Right cardiac atrium (tissue), 5 donors: ENCODE results near the gene COASY. TPM values are rescaled to one million over a fixed set of nuclear protein-coding genes. Genes with fewer than 3 reads are reported as not detected.

Source experiments
- microRNA-seq, 2 donors: library from miRNA; unstranded; fragments of <30 nt; microRNA quantifications; one replicate each; pipeline ENCODE4 v1.2.0, GENCODE V29; 2020 to 2021
- polyA plus RNA-seq: library from polyadenylated mRNA; stranded (reverse); fragments of 200-250 nt; gene quantifications from one replicate; pipeline ENCODE4 v1.2.3, GENCODE V29; 2013
- total RNA-seq, 4 donors: library from RNA; stranded (reverse); fragmentation: NEBNext Ultra II Directional; extraction: Animal tissue kit (Norgen Biotek cat#: 25700); gene quantifications; one replicate each; pipeline ENCODE4 v1.2.1, GENCODE V29; 2021
- donor health status: healthy with polysubstance abuse.
- donor health status: DM: no; HTN: yes; CAD: no.
- donor health status: DM: no; HTN: no; CAD: no.
- donor health status: DM: no; HTN: yes; CAD: no; lungs with severe emphysema.
- donor health status: DM: yes; HTN: yes; CAD: no.

COASY gene
- total and polyA plus RNA-seq, 5 donors: 30.2 to 45.5 (median 39.7) TPM

Small RNA genes within 50 kb of the gene (microRNA-seq; reads per million reads assigned to microRNA genes)
- gene MIR5010: 0.54 to 5.0 reads per million in 2 donors

Other genes starting within 250 kb of the COASY start
- 100 to 1,000 TPM; 100 to 192 (median 105) TPM for gene STAT3, start 173.7 kb upstream of the COASY start, total RNA-seq
- gene STAT3, start 173.7 kb upstream of the COASY start, polyA plus RNA-seq: 46.9 TPM
- gene CAVIN1, start 138.9 kb upstream of the COASY start, total RNA-seq: 100 to 1,000 TPM; 173 to 256 (median 203) TPM
- gene CAVIN1, start 138.9 kb upstream of the COASY start, polyA plus RNA-seq: 153 TPM
- 10 to 100 TPM; 42.1 to 57.7 (median 48.8) TPM for gene ATP6V0A1, start 103.3 kb upstream of the COASY start, total RNA-seq
- gene ATP6V0A1, start 103.3 kb upstream of the COASY start, polyA plus RNA-seq: 33.4 TPM
- gene NAGLU, start 25.9 kb upstream of the COASY start, total RNA-seq: 10 to 100 TPM; 11.3 to 18.8 (median 15.0) TPM
- 13.7 TPM for gene NAGLU, start 25.9 kb upstream of the COASY start, polyA plus RNA-seq
- 1 to 10 TPM; 1.2 to 1.6 (median 1.4) TPM for gene HSD17B1, start 9.2 kb upstream of the COASY start, total RNA-seq
- 2.5 TPM for gene HSD17B1, start 9.2 kb upstream of the COASY start, polyA plus RNA-seq
- gene MLX, start 5.0 kb downstream of the COASY start, total RNA-seq: 10 to 100 TPM; 46.9 to 63.8 (median 54.2) TPM
- 65.0 TPM for gene MLX, start 5.0 kb downstream of the COASY start, polyA plus RNA-seq
- 1 to 10 TPM; 1.4 to 3.3 (median 2.5) TPM for gene PSMC3IP, start 15.6 kb downstream of the COASY start, total RNA-seq
- gene PSMC3IP, start 15.6 kb downstream of the COASY start, polyA plus RNA-seq: 2.2 TPM
- 10 to 100 TPM; 23.9 to 27.0 (median 25.5) TPM for gene RETREG3, start 47.2 kb downstream of the COASY start, total RNA-seq
- gene RETREG3, start 47.2 kb downstream of the COASY start, polyA plus RNA-seq: 13.0 TPM
- 10 to 100 TPM; 34.3 to 60.7 (median 46.0) TPM for gene TUBG1, start 47.5 kb downstream of the COASY start, total RNA-seq
- gene TUBG1, start 47.5 kb downstream of the COASY start, polyA plus RNA-seq: 48.9 TPM
- 10 to 100 TPM; 11.6 to 21.3 (median 18.4) TPM for gene TUBG2, start 97.1 kb downstream of the COASY start, total RNA-seq
- 19.8 TPM for gene TUBG2, start 97.1 kb downstream of the COASY start, polyA plus RNA-seq
- gene PLEKHH3, start 114.8 kb downstream of the COASY start, total RNA-seq: 10 to 100 TPM; 14.4 to 30.8 (median 23.9) TPM
- 23.0 TPM for gene PLEKHH3, start 114.8 kb downstream of the COASY start, polyA plus RNA-seq
- gene CCR10, start 119.7 kb downstream of the COASY start, total RNA-seq: 1 to 10 TPM; 1.8 to 2.9 (median 2.5) TPM
- gene CCR10, start 119.7 kb downstream of the COASY start, polyA plus RNA-seq: 2.6 TPM
- 1 to 10 TPM; 4.6 to 9.9 (median 7.1) TPM for gene CNTNAP1, start 120.4 kb downstream of the COASY start, total RNA-seq
- 4.6 TPM for gene CNTNAP1, start 120.4 kb downstream of the COASY start, polyA plus RNA-seq
- gene EZH1, start 182.9 kb downstream of the COASY start, total RNA-seq: 10 to 100 TPM; 32.4 to 53.2 (median 43.6) TPM
- 22.5 TPM for gene EZH1, start 182.9 kb downstream of the COASY start, polyA plus RNA-seq
- gene RAMP2, start 199.1 kb downstream of the COASY start, total RNA-seq: 10 to 100 TPM; 29.2 to 45.9 (median 40.9) TPM
- 73.5 TPM for gene RAMP2, start 199.1 kb downstream of the COASY start, polyA plus RNA-seq
- 10 to 100 TPM; 32.0 to 37.7 (median 33.0) TPM for gene VPS25, start 211.3 kb downstream of the COASY start, total RNA-seq
- gene VPS25, start 211.3 kb downstream of the COASY start, polyA plus RNA-seq: 42.7 TPM
- gene WNK4, start 218.5 kb downstream of the COASY start, total RNA-seq: not detected
- gene WNK4, start 218.5 kb downstream of the COASY start, polyA plus RNA-seq: 0.05 TPM
- gene COA3, start 236.6 kb downstream of the COASY start, total RNA-seq: 10 to 100 TPM; 64.4 to 74.4 (median 70.7) TPM
- gene COA3, start 236.6 kb downstream of the COASY start, polyA plus RNA-seq: 142 TPM
- gene CNTD1, start 236.7 kb downstream of the COASY start, total RNA-seq: under 1 TPM in 2 of 4 donors, not detected in 2; 0.20 to 0.53 TPM
- gene CNTD1, start 236.7 kb downstream of the COASY start, polyA plus RNA-seq: 0.59 TPM